ENCODE results near the gene RNF138.

GRCh38 chr18:32057624-32058165, 34.0 kb upstream of the RNF138 start:
- no peak for TF ChIP-seq TAF1 (IDR thresholded peaks at IDR 0.05; ENCODE audit: borderline replicate concordance, low read depth, low read length)
- TF ChIP-seq POLR2A (IDR thresholded peaks at IDR 0.05; ENCODE audit: low read depth, low read length) = no peak

Measured in GM12892 (cell line).